Measurements from ENCODE around the gene CHCHD5.
"Not testable (repeated sequence)": the region's sequence is repeated elsewhere in the genome, so short reads cannot be mapped to it uniquely, and the experiment has no call there.

The CHCHD5 gene

DNA sequence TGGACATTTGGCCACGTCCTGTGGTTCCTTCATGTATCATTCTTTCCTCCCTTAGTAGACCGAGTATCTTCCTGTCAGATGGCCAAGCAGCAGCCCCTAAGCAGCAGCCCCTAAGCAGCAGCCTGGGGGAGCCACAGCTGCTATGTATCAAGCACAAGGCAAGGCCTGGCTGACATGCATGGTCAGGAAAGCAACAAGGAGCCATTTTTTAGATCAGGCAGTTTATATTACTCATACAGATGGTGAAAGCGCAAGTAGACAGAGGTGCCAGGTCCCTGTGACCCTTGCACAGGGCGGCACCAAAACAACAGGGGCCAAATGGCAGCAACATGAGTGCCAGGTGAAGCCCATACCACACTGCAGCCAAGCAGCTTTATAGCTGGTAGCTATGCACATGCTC is 22.1 kb downstream of the CHCHD5 start:
- Histone ChIP-seq H3K36me3 (replicated peaks in 1 of 2; ENCODE audit: control insufficient read depth in 2 of 2, insufficient read depth in 2 of 2, low read length in 2 of 2) (no peaks in the 10 kb centered on the region), H2AK5ac (ENCODE audit: low read depth, low read length) (no peak overlapping the region), H2AFZ (ENCODE audit: low read length) (no peak overlapping the region), H2BK15ac (ENCODE audit: low read length) (no peak overlapping the region), H3K9me3 (replicated peaks in 1 of 2; ENCODE audit: control insufficient read depth in 2 of 2, insufficient read depth in 1 of 2, low read depth in 1 of 2, low read length in 2 of 2) (no peaks in the 10 kb centered on the region), H4K8ac (ENCODE audit: low read depth, low read length) (no peak overlapping the region), H3K27me3 (ENCODE audit: control insufficient read depth in 3 of 3, insufficient read depth in 3 of 3, low read depth in 1 of 3, low read length in 3 of 3) (no peaks in the 10 kb centered on the region), H3K9ac (ENCODE audit: low read depth, low read length, poor library complexity) (no peak overlapping the region), H3K27ac (replicated peaks; ENCODE audit: low read length) (no peak overlapping the region), H3K14ac (ENCODE audit: low read length) (no peak overlapping the region), H3K4me1 (ENCODE audit: control insufficient read depth in 2 of 2, insufficient read depth in 1 of 2, low read depth in 1 of 2, low read length in 2 of 2) (no peaks in the 10 kb centered on the region), H4K91ac (ENCODE audit: low read depth, low read length, poor library complexity) (no peak overlapping the region), H2BK5ac (ENCODE audit: low read length) (no peak overlapping the region), H3K4ac (ENCODE audit: low read length) (no peak overlapping the region), H3K23ac (ENCODE audit: low read depth, low read length, poor library complexity) (no peak overlapping the region), H3K4me3 (ENCODE audit: low read length in 2 of 2) (no peak overlapping the region), H3K18ac (ENCODE audit: low read length) (no peak overlapping the region), H2BK120ac (ENCODE audit: low read depth, low read length) (no peak overlapping the region), H3K4me2 (ENCODE audit: insufficient read depth, low read length, poor library complexity, severe bottlenecking) (no peak overlapping the region), H2BK12ac (ENCODE audit: low read length) (no peak overlapping the region), H3K79me1 (ENCODE audit: low read depth, low read length) (no peaks in the 10 kb centered on the region)
- no CpG with 5 or more reads among the region's 4 CpGs for WGBS, 2 donors (ENCODE audit: extremely low coverage in 2 of 2, insufficient read length in 2 of 2, insufficient replicate concordance in 1 of 2)
- DNase-seq (ENCODE audit: low spot score), result no peak

DNA sequence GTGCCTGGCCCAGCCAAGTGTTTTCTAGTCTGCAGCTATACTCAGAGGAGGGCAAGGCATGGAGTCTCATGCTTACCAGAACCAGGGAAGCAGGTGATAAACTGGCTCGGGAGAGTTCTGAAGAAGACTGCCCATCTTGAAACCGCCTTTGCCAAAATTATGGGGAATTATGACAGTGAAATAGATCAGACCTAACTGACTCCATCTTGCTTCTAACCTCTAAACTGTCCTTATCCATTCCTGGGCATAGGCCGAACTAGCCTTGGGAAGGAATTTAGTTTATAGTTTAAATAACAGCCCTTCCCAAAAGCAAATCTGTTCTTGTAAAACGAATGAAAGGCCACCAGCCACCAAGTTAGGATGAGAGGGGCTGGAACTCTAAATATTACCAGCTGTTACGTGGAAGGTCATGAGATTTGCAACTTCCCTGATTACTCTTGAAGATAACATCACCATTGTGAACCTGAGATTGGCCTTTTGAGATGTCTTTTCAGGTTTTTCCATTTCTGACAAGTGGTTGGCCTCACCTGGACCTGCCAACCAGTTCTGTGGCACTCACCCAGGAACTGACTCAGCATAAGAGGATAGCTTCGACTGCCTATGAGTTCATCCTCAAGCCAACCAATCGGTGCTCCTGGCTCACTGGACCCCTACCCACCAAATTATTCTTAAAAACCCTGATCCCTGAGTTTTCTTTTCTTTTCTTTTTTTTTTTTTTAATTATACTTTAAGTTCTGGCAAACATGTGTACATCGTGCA is 23.4 kb downstream of the CHCHD5 start:
- no peaks in the 10 kb centered on the region for H3K79me1 ChIP-seq (ENCODE audit: low read depth, low read length)
- no peak overlapping the region for H3K4me3 ChIP-seq (ENCODE audit: low read length in 2 of 2)
- H3K9me3 ChIP-seq (replicated peaks in 1 of 2; ENCODE audit: control insufficient read depth in 2 of 2, insufficient read depth in 1 of 2, low read depth in 1 of 2, low read length in 2 of 2), result no peaks in the 10 kb centered on the region
- no peak overlapping the region for H3K14ac ChIP-seq (ENCODE audit: low read length)
- H3K4ac ChIP-seq (ENCODE audit: low read length), result no peak overlapping the region
- no peak overlapping the region for H3K27ac ChIP-seq (replicated peaks; ENCODE audit: low read length)
- no CpG with 5 or more reads among the region's 8 CpGs for WGBS, 2 donors (ENCODE audit: extremely low coverage in 2 of 2, insufficient read length in 2 of 2, insufficient replicate concordance in 1 of 2)
- no peak overlapping the region for H4K8ac ChIP-seq (ENCODE audit: low read depth, low read length)
- H4K91ac ChIP-seq (ENCODE audit: low read depth, low read length, poor library complexity), result no peak overlapping the region
- no peaks in the 10 kb centered on the region for H3K4me1 ChIP-seq (ENCODE audit: control insufficient read depth in 2 of 2, insufficient read depth in 1 of 2, low read depth in 1 of 2, low read length in 2 of 2)
- no peak overlapping the region for H2AK5ac ChIP-seq (ENCODE audit: low read depth, low read length)
- DNase-seq (ENCODE audit: low spot score), result no peak
- H3K18ac ChIP-seq (ENCODE audit: low read length), result no peak overlapping the region
- no peak overlapping the region for H2BK120ac ChIP-seq (ENCODE audit: low read depth, low read length)
- H3K4me2 ChIP-seq (ENCODE audit: insufficient read depth, low read length, poor library complexity, severe bottlenecking), result no peak overlapping the region
- no peak overlapping the region for H2BK5ac ChIP-seq (ENCODE audit: low read length)
- H3K36me3 ChIP-seq (replicated peaks in 1 of 2; ENCODE audit: control insufficient read depth in 2 of 2, insufficient read depth in 2 of 2, low read length in 2 of 2), result no peaks in the 10 kb centered on the region
- H2BK15ac ChIP-seq (ENCODE audit: low read length), result no peak overlapping the region
- no peak overlapping the region for H2AFZ ChIP-seq (ENCODE audit: low read length)
- no peaks in the 10 kb centered on the region for H3K27me3 ChIP-seq (ENCODE audit: control insufficient read depth in 3 of 3, insufficient read depth in 3 of 3, low read depth in 1 of 3, low read length in 3 of 3)
- no peak overlapping the region for H2BK12ac ChIP-seq (ENCODE audit: low read length)
- no peak overlapping the region for H3K23ac ChIP-seq (ENCODE audit: low read depth, low read length, poor library complexity)
- no peak overlapping the region for H3K9ac ChIP-seq (ENCODE audit: low read depth, low read length, poor library complexity)

DNA sequence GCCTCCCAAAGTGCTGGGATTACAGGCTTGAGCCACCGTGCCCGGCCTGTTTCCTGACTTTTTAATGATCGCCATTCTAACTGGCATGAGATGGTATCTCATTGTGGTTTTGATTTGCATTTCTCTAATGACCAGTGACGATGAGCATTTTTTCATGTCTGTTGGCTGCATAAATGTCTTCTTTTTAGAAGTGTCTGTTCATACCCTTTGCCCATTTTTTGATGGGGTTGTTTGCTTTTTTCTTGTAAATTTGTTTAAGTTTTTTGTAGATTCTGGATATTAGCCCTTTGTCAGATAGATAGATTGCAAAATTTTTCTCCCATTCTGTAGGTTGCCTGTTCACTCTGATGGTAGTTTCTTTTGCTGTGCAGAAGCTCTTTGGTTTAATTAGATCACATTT is 24.9 kb downstream of the CHCHD5 start:
- WGBS, 2 donors (ENCODE audit: extremely low coverage in 2 of 2, insufficient read length in 2 of 2, insufficient replicate concordance in 1 of 2), result no CpG with 5 or more reads among the region's 4 CpGs
- not testable (repeated sequence) for H3K23ac ChIP-seq (ENCODE audit: low read depth, low read length, poor library complexity); H3K4ac ChIP-seq (ENCODE audit: low read length); H3K4me3 ChIP-seq (ENCODE audit: low read length in 2 of 2); H3K9ac ChIP-seq (ENCODE audit: low read depth, low read length, poor library complexity); DNase-seq (ENCODE audit: low spot score); H4K8ac ChIP-seq (ENCODE audit: low read depth, low read length); H2BK5ac ChIP-seq (ENCODE audit: low read length); H3K36me3 ChIP-seq (replicated peaks in 1 of 2; ENCODE audit: control insufficient read depth in 2 of 2, insufficient read depth in 2 of 2, low read length in 2 of 2); H3K9me3 ChIP-seq (replicated peaks in 1 of 2; ENCODE audit: control insufficient read depth in 2 of 2, insufficient read depth in 1 of 2, low read depth in 1 of 2, low read length in 2 of 2); H3K4me1 ChIP-seq (ENCODE audit: control insufficient read depth in 2 of 2, insufficient read depth in 1 of 2, low read depth in 1 of 2, low read length in 2 of 2); H2BK15ac ChIP-seq (ENCODE audit: low read length); H4K91ac ChIP-seq (ENCODE audit: low read depth, low read length, poor library complexity); H3K27me3 ChIP-seq (ENCODE audit: control insufficient read depth in 3 of 3, insufficient read depth in 3 of 3, low read depth in 1 of 3, low read length in 3 of 3); H3K14ac ChIP-seq (ENCODE audit: low read length); H3K18ac ChIP-seq (ENCODE audit: low read length); H2AFZ ChIP-seq (ENCODE audit: low read length); H2BK12ac ChIP-seq (ENCODE audit: low read length); H3K4me2 ChIP-seq (ENCODE audit: insufficient read depth, low read length, poor library complexity, severe bottlenecking); H3K27ac ChIP-seq (replicated peaks; ENCODE audit: low read length); H2BK120ac ChIP-seq (ENCODE audit: low read depth, low read length); H3K79me1 ChIP-seq (ENCODE audit: low read depth, low read length); H2AK5ac ChIP-seq (ENCODE audit: low read depth, low read length)

DNA sequence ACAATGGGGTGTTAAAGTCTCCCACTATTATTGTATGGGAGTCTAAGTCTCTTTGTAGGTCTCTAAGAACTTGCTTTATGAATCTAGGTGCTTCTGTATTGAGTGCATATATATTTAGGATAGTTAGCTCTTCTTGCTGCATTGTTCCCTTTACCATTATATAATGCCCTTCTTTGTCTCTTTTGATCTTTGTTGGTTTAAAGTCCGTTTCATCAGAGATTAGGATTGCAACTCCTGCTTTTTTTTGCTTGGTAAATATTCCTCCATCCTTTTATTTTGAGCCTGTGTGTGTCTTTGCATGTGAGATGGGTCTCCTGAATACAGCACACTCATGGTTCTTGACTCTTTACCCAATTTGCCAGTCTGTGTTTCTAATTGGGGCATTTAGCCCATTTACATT is 27.9 kb downstream of the CHCHD5 start:
- H3K4me2 ChIP-seq (ENCODE audit: insufficient read depth, low read length, poor library complexity, severe bottlenecking); H3K36me3 ChIP-seq (replicated peaks in 1 of 2; ENCODE audit: control insufficient read depth in 2 of 2, insufficient read depth in 2 of 2, low read length in 2 of 2); H2BK12ac ChIP-seq (ENCODE audit: low read length); H3K18ac ChIP-seq (ENCODE audit: low read length); H3K27me3 ChIP-seq (ENCODE audit: control insufficient read depth in 3 of 3, insufficient read depth in 3 of 3, low read depth in 1 of 3, low read length in 3 of 3); H2AK5ac ChIP-seq (ENCODE audit: low read depth, low read length); H3K9me3 ChIP-seq (replicated peaks in 1 of 2; ENCODE audit: control insufficient read depth in 2 of 2, insufficient read depth in 1 of 2, low read depth in 1 of 2, low read length in 2 of 2); H3K9ac ChIP-seq (ENCODE audit: low read depth, low read length, poor library complexity); H3K79me1 ChIP-seq (ENCODE audit: low read depth, low read length); H2BK15ac ChIP-seq (ENCODE audit: low read length); H2BK5ac ChIP-seq (ENCODE audit: low read length); H4K91ac ChIP-seq (ENCODE audit: low read depth, low read length, poor library complexity); H3K4me1 ChIP-seq (ENCODE audit: control insufficient read depth in 2 of 2, insufficient read depth in 1 of 2, low read depth in 1 of 2, low read length in 2 of 2); H3K4me3 ChIP-seq (ENCODE audit: low read length in 2 of 2); H3K4ac ChIP-seq (ENCODE audit: low read length); H3K14ac ChIP-seq (ENCODE audit: low read length); H3K23ac ChIP-seq (ENCODE audit: low read depth, low read length, poor library complexity); H3K27ac ChIP-seq (replicated peaks; ENCODE audit: low read length); H4K8ac ChIP-seq (ENCODE audit: low read depth, low read length); H2BK120ac ChIP-seq (ENCODE audit: low read depth, low read length); DNase-seq (ENCODE audit: low spot score); H2AFZ ChIP-seq (ENCODE audit: low read length): not testable (repeated sequence)
- no CpG with 5 or more reads among the region's 1 CpG for WGBS, 2 donors (ENCODE audit: extremely low coverage in 2 of 2, insufficient read length in 2 of 2, insufficient replicate concordance in 1 of 2)

All from neuronal stem cell (in vitro differentiated cells).